HG02610 (cell line): Measurements from ENCODE around the gene FXR2.

Experiments
- ATAC-seq: cut with Tn5 transposase; IDR thresholded peaks from one replicate; pipeline ENCODE4 v1.9.1; 2021; ENCODE audit warnings: mild to moderate bottlenecking, moderate library complexity; ENCODE audit not compliant: unreplicated experiment

Gene FXR2

DNA sequence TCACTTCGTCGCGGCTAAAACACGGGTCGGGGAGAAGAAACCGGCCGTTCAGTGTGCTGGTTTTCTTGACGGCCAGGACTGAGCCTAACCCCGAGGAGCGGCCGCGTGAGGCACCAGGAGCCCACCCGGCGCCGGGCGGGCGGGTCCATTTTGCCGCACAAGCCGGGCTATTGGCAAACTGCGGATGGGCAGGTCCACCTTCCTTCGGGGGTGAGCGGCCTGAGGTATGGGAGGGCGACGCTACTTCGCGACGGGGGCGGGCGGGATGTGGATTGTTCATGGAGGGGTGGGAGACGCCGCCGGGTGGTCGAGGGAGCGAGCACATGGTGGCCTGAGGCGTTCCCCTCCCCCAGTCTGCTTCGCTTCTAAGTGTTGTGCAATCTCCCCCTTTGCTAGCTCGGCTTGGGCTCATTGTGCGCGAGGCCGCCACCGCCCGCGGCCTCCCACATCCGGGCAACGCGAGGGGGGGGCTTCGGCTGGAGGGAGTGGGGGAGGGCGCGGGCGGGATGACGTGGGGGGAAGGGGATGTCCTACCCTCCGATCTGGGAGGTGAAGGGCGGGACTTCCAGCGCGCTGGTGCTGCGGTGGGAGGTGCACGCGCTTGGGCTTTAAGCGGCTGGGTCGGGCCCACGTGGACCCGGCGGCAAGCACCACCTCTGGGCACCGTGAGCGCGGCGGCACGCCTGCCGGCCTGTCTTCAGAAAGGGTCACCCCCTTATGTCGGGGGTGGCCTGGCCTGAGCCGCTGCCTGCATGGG is 41.2 kb downstream of the FXR2 start:
- ATAC-seq: peak; percentile 20

DNA sequence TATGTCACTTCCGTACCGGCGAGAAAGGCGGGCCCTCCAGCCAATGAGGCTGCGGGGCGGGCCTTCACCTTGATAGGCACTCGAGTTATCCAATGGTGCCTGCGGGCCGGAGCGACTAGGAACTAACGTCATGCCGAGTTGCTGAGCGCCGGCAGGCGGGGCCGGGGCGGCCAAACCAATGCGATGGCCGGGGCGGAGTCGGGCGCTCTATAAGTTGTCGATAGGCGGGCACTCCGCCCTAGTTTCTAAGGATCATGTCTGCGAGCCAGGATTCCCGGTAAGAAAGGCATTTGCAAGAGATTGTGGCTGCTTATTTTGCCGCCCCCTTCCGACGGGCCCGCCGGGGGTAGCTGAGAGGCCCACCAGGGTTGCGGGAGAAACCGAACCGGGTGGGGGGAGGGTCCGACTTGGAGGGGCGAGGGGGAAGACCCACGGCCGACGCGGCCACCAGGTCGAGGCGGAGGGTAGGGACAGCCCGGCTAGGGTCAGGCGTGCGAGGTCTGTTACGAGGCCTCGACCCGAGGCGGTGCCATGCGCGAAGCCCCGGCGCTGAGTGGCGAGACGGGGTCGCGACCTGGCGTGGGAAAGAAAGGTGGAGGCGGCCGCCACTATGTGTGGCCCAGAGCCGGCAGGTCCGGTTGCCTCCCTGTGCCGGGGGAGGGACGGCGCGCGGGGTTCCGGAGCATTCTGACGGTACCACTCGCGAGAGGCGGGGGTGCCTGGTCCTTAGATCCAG is 41.9 kb downstream of the FXR2 start:
- ATAC-seq: peak; percentile 92

DNA sequence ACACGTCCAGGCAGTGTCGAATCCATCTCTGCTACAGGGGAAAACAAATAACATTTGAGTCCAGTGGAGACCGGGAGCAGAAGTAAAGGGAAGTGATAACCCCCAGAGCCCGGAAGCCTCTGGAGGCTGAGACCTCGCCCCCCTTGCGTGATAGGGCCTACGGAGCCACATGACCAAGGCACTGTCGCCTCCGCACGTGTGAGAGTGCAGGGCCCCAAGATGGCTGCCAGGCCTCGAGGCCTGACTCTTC is 42.4 kb downstream of the FXR2 start:
- ATAC-seq: no peak

GRCh38 chr17:7570351-7570750 is 44.3 kb downstream of the FXR2 start:
- ATAC-seq: no peak

DNA sequence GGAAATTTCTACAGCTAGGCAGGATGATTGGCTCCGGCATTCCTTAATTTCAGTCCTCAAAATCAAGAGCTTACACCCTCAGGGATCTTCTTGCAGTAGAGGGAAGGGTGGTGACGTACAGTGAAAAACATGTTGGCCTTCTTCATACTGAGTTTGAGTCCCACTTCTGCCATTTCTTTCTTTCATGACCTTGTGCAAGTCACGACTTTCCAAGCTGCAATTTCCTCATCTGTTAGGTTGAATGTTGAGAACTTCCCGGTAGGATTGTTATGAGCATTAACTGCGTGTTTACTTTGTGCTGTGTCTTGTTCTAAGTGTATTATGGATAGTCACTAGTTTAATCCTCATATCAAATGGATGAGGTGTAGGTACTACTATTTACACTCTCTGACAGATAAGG is 45.1 kb downstream of the FXR2 start:
- ATAC-seq: no peak

DNA sequence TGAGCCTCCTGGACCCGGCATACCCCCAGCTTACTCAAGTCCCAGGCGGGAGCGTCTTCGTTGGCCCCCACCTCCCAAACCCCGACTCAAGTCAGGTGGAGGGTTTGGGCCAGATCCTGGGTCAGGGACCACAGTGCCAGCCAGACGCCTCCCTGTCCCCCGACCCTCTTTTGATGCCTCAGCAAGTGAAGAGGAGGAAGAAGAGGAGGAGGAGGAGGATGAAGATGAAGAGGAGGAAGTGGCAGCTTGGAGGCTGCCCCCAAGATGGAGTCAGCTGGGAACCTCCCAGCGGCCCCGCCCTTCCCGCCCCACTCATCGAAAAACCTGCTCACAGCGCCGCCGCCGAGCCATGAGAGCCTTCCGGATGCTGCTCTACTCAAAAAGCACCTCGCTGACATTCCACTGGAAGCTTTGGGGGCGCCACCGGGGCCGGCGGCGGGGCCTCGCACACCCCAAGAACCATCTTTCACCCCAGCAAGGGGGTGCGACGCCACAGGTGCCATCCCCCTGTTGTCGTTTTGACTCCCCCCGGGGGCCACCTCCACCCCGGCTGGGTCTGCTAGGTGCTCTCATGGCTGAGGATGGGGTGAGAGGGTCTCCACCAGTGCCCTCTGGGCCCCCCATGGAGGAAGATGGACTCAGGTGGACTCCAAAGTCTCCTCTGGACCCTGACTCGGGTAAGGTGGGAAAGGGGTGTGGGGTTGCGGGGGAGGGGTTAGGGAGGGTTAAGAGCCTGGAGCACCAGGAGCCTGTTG is 51.4 kb downstream of the FXR2 start:
- ATAC-seq: no peak

GRCh38 chr17:7562208-7562605 is 52.5 kb downstream of the FXR2 start:
- no peak for ATAC-seq

DNA sequence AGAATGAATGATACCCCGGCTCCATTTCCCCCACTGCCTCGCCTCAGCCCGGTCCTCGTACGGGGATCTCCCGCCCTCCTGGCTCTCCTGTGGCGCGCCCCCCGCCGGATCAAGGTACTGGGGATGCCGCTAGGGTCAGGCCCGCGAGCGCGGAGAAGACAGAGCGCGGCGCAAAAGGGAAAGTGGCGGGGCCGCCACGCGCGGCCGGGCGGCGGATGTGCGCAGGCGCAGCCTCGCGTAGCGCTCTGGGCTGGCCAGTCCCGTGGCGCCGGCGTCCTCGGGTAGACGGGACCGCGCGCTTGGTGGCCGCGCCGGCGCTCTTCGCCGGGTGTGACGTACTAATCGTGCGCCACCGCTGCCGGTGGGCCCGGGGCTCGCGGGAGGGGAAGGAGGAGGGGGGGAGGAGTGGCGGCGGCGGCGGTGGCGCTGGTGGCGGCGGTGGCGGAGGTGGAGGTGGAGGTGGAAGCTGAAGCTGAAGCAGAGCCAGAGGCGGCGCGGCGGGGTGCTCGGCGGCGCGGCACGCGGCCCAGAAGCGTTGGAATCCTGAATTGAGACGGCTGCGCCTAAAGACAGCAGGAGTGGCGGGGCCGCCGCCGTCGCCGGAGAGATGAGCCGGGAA is 53.0 kb downstream of the FXR2 start, which contains the start of gene SENP3:
Gene SENP3, plus strand, starts transcription at position 331 of the 619 bp plus-strand sequence. CDS start 1,158 bp downstream, outside the sequence.
- peak; percentile 68 for ATAC-seq

GRCh38 chr17:7561028-7561575 is 53.6 kb downstream of the FXR2 start:
- peak; percentile 46 for ATAC-seq

DNA sequence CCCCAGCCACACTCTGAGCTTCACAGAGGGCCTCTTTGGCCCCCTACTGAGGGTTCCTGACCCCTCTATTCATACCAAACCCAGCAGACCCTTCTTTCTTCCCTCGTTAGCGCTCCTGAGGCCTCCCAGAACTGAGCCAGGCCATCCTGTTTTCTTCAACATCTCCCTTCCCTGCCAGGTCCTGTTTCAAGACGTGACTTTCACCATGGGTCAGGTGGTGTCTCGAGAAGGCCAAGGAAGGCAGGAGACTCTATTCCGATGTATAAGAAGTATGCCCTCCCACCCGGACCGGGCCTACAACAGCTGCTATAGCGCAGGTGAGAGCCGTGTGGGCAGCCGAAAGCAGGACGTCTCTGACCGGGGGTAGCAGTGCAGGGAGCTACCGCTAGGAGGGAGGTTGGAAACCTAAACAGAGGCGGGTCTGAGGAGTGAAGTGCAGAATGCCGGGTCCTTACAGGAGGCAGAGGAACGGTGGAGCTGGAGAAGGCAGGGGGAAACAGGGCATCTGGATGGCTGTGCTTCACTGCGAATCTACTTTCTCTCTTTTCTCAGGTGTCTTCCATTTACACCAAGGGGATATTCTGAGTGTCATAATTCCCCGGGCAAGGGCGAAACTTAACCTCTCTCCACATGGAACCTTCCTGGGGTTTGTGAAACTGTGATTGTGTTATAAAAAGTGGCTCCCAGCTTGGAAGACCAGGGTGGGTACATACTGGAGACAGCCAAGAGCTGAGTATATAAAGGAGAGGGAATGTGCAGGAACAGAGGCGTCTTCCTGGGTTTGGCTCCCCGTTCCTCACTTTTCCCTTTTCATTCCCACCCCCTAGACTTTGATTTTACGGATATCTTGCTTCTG is 54.3 kb downstream of the FXR2 start:
- no peak for ATAC-seq

- no peak for ATAC-seq
These were observed 55.2 kb downstream of the FXR2 start for GRCh38 chr17:7559320-7560171.

- no peak for ATAC-seq
These were observed 56.0 kb downstream of the FXR2 start, which contains the start of gene TNFSF13 for GRCh38 chr17:7558544-7559319. Gene TNFSF13 (plus strand): TSS chr17:7558750. CDS start chr17:7559040, 290 bp downstream.

DNA sequence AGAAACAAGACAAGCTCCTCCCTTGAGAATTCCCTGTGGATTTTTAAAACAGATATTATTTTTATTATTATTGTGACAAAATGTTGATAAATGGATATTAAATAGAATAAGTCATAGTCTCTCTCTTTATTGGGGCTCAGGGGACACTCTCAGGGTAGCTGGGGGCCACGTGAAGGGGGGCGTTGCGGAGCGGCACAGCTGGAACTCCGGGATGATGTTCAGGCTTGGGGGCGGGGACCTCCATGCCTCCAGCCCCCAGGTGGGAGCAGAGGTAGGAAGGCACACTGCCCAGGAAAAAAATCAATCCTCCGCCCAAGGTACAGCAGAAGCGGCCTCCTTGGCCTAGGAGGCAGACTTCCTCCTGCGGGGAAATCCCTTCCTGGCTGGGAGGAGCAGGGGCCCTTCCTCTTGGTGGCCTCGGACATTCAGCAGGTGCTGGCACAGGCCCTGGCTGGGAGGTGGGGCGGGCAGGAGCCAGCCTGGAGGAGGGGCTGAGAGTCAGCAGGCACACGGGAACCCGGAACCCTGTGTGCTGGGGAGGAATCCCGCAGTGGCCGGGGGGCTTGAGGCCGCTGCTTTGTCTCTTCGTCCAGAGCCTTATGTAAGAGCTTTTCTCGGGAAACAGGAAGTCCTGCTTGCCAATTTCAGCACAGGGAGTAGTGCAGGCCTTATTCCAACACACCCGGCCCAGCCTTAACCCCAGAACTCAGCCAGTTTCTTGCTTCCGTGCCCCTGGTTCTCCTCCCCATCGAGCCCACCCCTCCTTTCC is 56.7 kb downstream of the FXR2 start:
- peak; percentile 39 for ATAC-seq

DNA sequence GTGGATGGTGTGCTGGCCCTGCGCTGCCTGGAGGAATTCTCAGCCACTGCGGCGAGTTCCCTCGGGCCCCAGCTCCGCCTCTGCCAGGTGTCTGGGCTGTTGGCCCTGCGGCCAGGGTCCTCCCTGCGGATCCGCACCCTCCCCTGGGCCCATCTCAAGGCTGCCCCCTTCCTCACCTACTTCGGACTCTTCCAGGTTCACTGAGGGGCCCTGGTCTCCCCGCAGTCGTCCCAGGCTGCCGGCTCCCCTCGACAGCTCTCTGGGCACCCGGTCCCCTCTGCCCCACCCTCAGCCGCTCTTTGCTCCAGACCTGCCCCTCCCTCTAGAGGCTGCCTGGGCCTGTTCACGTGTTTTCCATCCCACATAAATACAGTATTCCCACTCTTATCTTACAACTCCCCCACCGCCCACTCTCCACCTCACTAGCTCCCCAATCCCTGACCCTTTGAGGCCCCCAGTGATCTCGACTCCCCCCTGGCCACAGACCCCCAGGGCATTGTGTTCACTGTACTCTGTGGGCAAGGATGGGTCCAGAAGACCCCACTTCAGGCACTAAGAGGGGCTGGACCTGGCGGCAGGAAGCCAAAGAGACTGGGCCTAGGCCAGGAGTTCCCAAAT is 57.4 kb downstream of the FXR2 start:
- ATAC-seq: no peak

- no peak for ATAC-seq
These were observed 58.1 kb downstream of the FXR2 start for GRCh38 chr17:7556627-7557026.

GRCh38 chr17:7555320-7555948 is 59.3 kb downstream of the FXR2 start:
- ATAC-seq: no peak

DNA sequence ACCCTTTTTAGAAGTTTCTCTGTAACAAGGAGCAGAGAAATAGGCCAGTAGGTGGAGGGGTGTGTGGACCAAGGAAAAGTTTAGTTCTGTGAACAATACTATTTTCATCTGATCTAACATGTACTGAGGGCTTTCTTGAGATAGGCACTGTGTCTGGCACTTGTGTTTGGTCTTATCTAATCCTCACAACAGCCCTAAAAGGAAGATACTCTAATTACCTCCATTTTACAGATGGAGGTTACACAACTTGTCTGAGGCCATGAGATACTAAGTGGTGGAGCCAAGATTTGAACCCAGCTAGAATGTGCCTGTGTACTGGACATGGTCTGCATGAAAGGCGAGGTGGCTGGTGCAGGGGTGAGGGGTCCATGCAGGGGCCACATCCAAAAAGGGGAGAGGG is 61.3 kb downstream of the FXR2 start:
- ATAC-seq: no peak
